Amniotic epithelial cell (primary cell): ENCODE data around the gene BMP4.

Source experiments
- DNase-seq: peaks from one replicate; pipeline ENCODE4 v3.0.0-alpha.2; 2010; ENCODE audit warnings: low read depth

The BMP4 gene

DNA sequence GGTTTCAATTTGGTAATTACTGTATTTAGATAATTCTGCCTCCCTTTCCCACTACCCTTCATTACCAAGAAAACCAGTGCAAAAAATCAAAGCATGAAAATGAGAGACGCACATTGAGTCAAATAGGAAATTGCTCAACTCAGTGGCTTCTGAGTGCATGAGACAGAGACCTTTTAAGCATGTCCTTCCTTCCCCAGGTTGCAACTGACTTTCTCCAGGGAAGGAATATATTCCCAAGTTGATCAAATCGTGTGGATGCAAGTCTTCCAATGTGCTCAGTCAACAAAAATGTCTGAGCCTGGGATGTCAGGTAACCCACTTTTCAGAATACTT, 12.9 kb downstream of the BMP4 start:
- DNase-seq, result no peak

DNA sequence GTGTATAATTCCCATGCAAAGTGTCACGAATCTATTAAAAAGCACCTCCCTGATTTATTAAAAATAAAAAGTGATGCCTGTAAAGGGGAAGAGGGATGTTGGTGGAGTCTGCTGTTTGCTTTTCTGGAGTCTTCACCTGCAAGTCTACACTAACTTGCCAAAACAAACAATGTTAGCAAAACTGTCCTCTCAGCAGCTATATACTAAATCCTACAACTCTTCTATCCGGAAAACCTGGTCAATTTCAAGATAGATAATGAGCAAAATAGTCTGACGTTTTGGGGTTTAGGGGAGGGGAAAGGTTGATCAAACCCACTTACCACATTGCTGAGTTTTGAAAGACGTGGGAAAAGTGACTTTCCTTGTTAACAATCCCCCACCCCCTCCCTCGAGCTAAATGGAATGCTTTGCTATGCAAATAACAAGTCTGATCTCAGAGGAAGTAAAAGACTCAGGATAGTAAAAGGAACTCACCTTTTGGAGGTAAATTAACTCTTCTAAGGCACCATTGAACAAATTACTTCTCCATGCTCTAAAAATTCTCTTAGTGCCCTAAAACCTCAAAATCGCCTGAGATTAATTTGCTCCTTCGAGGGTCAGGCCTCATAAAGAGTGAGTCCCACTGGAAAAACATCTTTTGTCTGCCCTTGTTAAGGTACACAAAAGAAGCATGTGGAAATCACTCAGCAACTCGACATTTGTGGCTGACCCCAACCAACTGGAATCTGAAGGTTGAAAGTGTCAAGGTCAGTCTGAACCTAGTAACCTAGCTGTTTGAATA, 13.5 kb downstream of the BMP4 start:
- no peak for DNase-seq

DNA sequence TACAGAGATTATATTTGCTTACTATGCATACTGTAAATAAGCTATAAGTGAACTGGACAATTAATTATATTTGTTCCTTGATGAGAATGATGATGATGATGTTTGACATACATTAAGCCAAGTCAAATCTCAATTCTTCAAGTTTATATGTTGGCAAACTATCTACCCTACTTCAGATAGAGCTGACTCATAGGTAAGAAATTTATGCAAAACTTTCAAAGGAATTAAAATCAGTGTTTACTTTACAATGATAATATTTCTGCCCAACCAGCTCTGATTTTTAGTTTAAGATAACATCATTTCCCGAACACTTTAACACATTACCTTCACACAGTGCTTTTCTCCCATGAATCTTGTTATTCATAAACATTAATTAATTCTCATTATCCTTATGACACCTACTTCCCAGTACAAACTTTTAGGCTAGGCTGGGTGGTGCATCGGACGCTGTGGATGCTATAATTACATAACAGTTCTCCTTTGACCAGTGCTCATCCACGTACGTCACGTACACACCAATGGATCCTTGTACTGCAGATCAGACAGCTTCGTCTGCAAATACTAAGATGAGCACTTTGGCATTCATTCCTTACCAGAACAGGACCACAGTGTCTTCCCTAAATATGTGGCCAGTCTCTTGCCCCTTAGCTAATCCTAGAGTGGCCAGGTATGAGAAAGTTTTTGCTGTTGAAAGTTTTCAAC, 18.3 kb downstream of the BMP4 start:
- no peak for DNase-seq

DNA sequence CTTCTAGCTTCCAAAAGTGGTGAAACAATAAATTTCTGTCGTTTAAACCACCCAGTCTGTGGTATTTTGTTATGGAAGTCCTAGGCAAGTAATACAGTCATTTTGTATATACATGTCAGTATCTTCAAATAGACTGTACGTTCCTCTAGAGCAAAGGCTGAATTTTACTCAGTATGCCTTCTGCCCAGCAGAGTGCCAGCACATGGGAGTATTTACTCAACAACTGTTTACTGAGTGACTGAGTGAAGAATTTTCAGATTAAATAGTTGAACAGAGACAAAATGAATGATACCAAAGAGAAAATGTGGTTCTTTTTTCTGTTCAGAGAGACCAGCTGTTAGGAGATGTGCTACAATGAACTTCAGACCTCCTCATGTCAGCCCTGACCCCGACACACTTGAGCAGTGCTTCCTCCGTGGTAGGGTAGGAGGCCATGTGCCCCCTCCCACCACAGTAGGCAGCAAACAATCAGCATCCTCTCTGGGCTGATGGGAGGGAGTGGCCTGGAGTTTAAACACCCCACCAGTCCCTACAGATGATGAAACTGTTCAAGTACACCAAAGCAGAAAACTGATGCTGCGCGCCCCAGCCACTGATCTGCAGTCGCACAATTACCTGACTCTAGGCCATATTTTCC, 21.7 kb downstream of the BMP4 start:
- no peak for DNase-seq

DNA sequence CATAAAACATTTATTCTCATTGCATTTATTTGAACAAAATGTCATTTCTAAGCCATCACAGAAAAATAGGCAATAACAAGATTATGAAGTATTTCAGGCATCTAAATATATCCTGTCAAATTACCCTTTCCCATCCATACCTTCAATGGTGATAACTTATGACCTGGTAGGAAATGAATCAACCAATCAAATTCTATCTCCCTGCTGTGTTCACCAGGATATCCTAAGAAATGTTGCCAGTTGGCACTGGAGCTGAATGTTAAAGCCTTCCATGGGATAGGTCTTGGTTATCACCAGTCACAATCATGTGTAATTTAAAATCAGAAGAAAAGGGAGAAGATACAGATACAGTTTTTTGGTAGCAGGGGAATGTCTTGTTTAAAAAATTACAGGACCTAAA, 23.7 kb downstream of the BMP4 start:
- DNase-seq, result no peak

DNA sequence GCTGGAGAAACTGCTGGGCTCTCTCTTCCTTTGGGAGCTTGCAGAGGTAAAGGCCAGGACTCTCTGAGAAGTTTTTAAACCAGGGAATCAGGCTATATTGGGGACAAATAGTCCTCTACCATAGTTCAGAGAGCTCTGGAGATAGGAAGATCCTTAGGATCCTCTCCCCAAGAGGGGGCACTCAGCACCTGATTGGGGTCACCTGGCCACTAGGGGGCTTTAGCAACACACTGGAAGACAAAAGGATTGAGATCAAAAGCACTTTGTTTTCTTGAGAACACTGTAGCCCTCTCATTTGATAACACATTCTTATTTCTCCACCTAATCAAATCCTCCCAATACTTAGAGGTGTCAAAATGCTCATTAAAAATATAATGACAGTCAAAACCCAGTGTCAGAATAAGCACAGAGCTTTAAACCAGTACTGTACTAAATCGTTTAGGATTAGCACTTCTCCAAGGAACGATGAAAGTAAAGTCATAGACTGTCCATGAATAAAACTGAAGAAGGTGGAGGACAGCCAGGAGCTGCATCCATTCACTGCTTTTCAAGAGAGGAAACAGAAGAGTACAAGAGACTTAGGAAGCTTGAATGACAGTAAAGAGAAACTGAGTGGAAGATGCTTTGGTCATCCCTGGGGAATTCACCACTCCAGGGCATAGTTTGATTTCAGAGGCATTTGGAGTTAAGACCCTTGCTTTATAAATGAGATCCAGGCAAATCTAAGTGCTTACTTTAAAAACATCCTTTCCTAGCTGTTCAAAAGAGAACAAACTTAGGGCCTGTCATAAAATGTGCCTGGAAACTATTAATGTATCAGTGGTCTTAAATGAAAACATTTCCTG, 26.5 kb downstream of the BMP4 start:
- no peak for DNase-seq

DNA sequence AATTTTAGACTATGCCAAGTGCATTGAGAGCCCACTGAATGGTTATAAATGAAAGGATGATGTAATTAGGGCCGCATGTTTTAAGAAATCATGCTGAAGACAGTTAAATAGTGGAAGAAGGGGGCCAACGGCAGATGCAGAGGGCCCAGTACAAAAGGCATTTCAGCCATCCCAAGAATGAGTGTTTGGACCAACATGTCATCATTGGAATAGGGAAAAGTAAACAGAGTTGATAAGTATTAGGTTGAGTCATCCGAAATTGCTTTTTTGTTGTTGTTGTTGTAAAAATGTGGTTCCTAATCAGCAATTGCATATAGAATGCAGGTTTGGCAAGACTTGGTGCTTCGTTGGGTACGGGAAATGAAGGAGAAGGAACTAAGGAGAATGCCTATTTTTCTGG, 29.5 kb downstream of the BMP4 start:
- peak; percentile 80 for DNase-seq

DNA sequence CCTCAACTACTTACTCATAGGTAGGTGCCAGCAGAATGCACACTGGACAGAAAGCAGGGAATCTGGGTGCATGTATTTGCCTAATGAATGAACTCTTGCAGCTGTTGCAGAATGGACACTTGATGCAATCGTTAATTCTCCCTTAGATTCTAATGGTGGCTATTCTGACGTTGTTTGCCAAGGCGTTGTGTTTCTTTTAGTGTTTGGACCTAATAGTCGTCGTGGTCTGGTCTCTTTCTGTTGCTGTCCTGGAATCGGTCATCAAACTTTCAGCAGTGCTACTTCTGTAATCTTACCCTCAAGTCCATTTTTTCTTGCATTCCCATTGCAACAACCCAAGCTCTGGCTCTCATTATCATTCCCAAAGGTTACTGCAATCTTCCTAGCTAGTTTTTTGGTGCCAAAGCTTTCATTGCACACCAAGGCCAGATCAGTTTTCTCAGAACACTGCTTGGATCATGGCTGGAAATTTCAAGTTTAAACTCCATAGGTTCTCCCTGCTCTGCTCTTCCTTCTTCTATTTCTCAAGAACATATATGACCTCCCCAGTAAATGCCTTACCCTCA, 31.3 kb downstream of the BMP4 start:
- peak; percentile 60 for DNase-seq

DNA sequence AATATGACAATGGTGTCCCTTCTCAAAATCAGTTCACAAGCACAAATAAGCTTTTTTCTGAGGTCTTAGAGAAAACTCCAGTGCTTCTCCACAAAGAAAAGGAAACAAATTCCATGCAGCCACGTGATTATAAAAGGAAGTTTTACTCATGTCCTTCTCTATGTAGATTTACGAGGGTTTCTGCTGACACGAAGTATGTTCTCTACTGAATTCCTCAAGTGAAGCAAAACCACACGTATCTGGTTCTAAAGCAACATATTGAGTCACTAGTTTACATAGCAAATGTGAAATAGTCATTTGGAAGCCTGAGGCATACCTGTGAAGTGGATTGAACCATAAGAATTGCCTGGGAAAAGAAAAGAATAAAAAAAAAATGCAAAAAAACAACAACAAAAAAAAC, 31.9 kb downstream of the BMP4 start:
- peak; percentile 99 for DNase-seq

DNA sequence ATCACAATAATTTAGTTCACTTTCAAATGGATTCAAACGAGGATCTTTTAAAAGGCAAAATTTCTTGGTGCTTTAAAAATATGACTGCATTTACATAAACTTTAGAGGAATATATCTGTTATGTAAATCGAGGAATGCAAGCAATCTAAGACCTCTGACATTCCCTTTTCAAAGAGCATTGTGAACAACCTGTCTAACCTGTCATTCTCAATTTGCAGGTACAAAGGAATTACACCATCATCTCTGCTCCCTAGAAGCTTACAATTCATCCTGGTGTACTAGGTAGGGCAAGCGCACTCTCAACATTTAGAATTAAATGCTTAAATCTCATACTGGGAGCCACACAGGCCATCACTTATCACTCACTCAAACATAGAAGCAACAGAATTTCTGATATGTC, 35.6 kb downstream of the BMP4 start:
- DNase-seq, result no peak

DNA sequence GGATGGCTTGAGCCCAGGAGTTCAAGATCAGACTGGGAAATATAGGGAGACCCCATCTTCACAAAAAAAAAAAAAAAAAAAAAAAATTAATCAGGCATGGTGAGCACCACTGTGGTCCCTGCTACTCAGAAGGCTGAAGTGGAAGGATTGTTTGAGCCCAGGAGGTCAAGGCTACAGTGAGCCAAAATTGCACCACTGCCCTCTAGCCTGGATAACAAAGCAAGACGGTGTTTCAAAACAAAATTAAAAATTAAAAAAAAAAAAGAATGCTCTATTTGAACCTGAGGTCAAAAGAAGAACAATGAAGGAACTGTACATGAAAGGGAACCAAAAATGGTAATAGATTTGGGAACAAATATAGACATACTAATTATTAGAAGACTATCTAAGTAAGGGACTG, 40.4 kb downstream of the BMP4 start:
- no peak for DNase-seq

DNA sequence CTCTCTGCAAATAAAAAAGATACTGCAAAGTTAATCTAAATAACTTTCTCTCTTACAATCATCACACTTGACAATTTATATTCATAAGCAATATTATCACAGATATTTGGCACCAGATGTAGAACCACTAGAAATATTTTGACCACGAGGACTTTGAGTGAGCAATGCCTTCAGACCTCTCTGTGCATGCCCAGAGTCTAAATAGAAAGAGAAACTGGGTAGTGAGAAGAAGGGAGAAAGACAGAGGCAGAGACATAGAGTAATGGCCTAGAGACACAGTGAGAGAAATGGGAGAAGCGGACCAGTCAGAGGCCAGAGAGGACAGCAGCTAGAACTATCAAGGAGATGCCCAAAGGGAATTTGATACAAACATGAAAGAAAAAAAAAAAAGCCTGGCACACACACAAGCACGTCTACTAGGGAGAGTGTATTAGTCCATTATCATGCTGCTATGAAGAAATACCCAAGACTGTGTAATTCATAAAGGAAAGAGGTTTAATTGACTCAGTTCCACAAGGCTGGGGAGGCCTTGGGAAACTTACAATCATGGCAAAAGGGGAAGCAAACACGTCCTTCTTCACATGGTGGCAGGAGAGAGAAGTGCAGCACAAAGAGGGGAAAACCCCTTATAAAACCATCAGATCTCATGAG, 41.1 kb downstream of the BMP4 start:
- DNase-seq, result peak; percentile 59

DNA sequence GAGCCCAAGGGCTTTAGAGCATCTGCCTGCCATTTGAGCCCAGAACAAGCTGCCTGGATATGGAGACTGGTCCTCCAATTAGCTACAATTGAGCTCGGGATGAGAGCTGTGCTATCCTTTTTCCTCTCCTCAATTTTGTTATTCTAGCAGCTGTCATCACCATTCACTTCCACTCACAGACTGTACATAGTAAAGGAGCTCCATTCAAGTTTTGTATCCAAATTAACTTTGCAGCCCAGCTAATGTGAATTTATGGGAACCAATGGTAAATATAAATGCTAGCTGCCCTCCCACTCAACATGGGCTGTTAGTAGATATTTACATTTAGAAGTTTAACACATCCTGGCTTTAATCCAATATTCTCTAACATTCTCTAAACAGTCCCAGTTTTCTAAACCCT, 44.6 kb downstream of the BMP4 start:
- DNase-seq, result no peak

DNA sequence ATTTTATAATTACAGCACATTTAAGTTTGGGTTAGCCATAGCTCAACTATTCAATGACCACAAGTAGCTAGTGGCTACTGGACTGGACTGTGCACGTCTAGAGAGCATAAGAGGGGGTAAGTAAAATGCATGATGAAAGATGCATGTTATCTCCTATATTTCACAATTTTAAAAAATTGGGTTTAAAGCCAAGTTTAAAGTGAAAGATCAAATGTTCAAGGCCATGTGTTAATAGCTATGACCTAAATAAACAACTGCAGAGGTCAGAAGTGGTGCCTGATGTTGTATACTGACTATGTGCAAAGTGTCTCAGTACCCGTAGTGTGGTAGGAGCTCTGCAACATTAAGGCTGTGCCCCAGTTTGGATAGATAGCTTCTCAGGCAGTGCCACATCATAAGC, 48.2 kb downstream of the BMP4 start:
- DNase-seq, result peak; percentile 32

DNA sequence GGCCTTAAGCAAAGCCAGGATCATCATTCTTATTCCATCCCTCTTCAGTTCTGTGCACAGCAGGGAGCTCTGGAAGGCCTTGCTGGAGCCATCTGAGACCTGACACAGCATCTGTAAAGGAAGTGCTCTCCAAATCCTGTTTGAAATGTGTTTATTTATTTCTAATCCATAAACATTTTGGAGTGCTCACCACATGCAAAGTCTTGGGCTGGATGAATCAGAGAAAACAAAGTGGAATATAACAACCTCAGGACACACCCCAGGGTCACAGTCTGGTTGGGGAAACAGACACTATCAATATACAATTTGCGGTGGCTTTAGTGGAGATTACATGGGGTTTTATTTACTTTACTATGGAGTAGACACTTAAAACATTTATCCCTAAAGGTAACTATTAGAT, 54.3 kb downstream of the BMP4 start:
- no peak for DNase-seq

DNA sequence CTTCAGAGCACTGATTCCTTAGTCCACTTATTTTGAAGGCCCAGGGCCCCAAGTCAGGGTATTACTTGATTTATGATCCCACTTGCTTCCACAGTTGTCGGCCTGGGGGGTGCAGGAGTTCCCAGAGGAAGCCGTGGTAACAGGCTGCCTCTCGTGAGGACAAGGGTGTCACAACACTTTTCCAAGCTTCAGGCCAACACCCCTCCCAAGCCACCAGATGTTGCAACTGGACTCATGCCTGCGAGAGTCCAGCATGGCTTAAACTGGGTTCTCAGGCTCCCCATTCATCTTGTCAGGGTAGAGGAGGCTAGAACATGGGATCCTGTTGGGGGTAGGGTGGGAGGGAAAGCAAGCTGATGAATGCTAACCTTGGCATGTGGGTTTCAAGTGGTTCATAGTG, 56.1 kb downstream of the BMP4 start:
- DNase-seq, result peak; percentile 77
